ENCODE data around the gene PYCR2. TPM values are rescaled to one million over a fixed set of nuclear protein-coding genes. Genes with fewer than 3 reads are reported as not detected.

The PYCR2 gene
- total and polyA plus RNA-seq, 10 of the 15 experiments (the other 5 are each of a cell fraction or from before 2014, with no cell fraction given) = 1.7 to 81.8 (median 54.9) TPM

- TF ChIP-seq CEBPB (IDR thresholded peaks at IDR 0.05; ENCODE audit: borderline replicate concordance in 1 of 2, low read depth in 2 of 2, low read length in 2 of 2) (0 out of 4 replicates have a peak, but pooled peaks of 1 of the 2 experiments have one; percentile 6), KDM1A (IDR thresholded peaks at IDR 0.05; ENCODE audit: borderline replicate concordance) (no peak), JUNB (IDR thresholded peaks at IDR 0.05) (no peak), RELB (IDR thresholded peaks at IDR 0.05; ENCODE audit: low read depth) (peak; percentile 50), PAX8 (IDR thresholded peaks at IDR 0.05) (no peak), RAD21 (IDR thresholded peaks at IDR 0.05; ENCODE audit: insufficient read depth, low read depth, low read length) (no peak), KAT2A (conservative IDR thresholded peaks at IDR 0.05; ENCODE audit: control insufficient read depth, low read depth, low read length) (no peak), ZNF622 (IDR thresholded peaks at IDR 0.05) (no peak), NR2F1 (conservative IDR thresholded peaks at IDR 0.05) (no peak), SRF (IDR thresholded peaks at IDR 0.05; ENCODE audit: low read depth in 2 of 2, low read length in 2 of 2) (0 out of 4 replicates have a peak, but pooled peaks of 1 of the 2 experiments have one; percentile 18), FOXK2 (IDR thresholded peaks at IDR 0.05) (no peak), DPF2 (IDR thresholded peaks at IDR 0.05) (peak; percentile 60), CHD1 (IDR thresholded peaks at IDR 0.05; ENCODE audit: low read depth, low read length) (no peak), ZBTB4 (CRISPR knock-in tag; IDR thresholded peaks at IDR 0.05) (no peak), STAT3 (IDR thresholded peaks at IDR 0.05; ENCODE audit: low read depth, low read length) (no peak), CTCF (IDR thresholded peaks at IDR 0.05 in 2 of 3, conservative IDR thresholded peaks at IDR 0.05 in 1 of 3; ENCODE audit: control insufficient read depth in 2 of 3, extremely low read depth in 1 of 3, insufficient read depth in 1 of 3, low read depth in 3 of 3, low read length in 3 of 3) (no peak), ZBTB11 (CRISPR knock-in tag; IDR thresholded peaks at IDR 0.05) (peak; percentile 74), HDAC6 (IDR thresholded peaks at IDR 0.05; ENCODE audit: unreplicated experiment) (no peak), BCL11A (IDR thresholded peaks at IDR 0.05; ENCODE audit: low read depth, low read length) (no peak), POLR2A (IDR thresholded peaks at IDR 0.05; ENCODE audit: low read depth, low read length) (peak; percentile 96), LARP7 (IDR thresholded peaks at IDR 0.05) (peak; percentile 78)
Measured at GRCh38 chr1:225923692-225924555, at the start of gene PYCR2 (continued).
